ENCODE results near the gene MITF. TPM values are rescaled to one million over a fixed set of nuclear protein-coding genes. Genes with fewer than 3 reads are reported as not detected.
A peak's percentile ranks its signal among the peaks of the same experiment; 100 is the strongest.
"Not testable (repeated sequence)": the region's sequence is repeated elsewhere in the genome, so short reads cannot be mapped to it uniquely, and the experiment has no call there.

Gene MITF
- total RNA-seq, 1 experiment from 2014 or later, result 4.3 TPM

GRCh38 chr3:69914395-69914794 is 175.1 kb downstream of the MITF start:
- H3K27ac Mint-ChIP-seq (ENCODE audit: unreplicated experiment), result no peak overlapping the region
- intact Hi-C loops (cut with micrococcal nuclease; ENCODE audit: unreplicated experiment), result no loop called here
- ChIA-PET POLR2A (no interaction called here), CTCF (no interaction called here)
- H3K4me1 Mint-ChIP-seq (ENCODE audit: low read depth, unreplicated experiment), result no peaks in the 10 kb centered on the region
- DNase-seq, result no peak
- TF ChIP-seq CTCF (IDR thresholded peaks at IDR 0.05; ENCODE audit: insufficient read depth in 1 of 2, low read depth in 1 of 2, low read length in 1 of 2, severe bottlenecking in 1 of 2, unreplicated experiment in 1 of 2), result no peak
- no peaks in the 10 kb centered on the region for H3K36me3 ChIP-seq (ENCODE audit: control insufficient read depth, insufficient read depth, low read length)
- peaks cover 3% of the 10 kb centered on the region for H3K9me3 Mint-ChIP-seq (ENCODE audit: unreplicated experiment)
- H3K4me3 ChIP-seq (ENCODE audit: low read depth, low read length), result no peak overlapping the region
- H3K4me1 ChIP-seq, result no peaks in the 10 kb centered on the region
- H3K4me3 Mint-ChIP-seq (ENCODE audit: unreplicated experiment), result no peak overlapping the region
- H3K27me3 Mint-ChIP-seq (ENCODE audit: insufficient read depth, unreplicated experiment), result no peaks in the 10 kb centered on the region
- H3K27me3 ChIP-seq (replicated peaks; ENCODE audit: control insufficient read depth, insufficient read depth, low read length), result no peaks in the 10 kb centered on the region
- no peaks in the 10 kb centered on the region for H3K36me3 Mint-ChIP-seq (ENCODE audit: insufficient read depth, unreplicated experiment)
- BruUV-seq (replicated peaks), result no TSS peak
- no peaks in the 10 kb centered on the region; the same call in 1 of the 2 replicates for H3K9me3 ChIP-seq

GRCh38 chr3:69915726-69916125 is 176.5 kb downstream of the MITF start:
- Histone ChIP-seq H3K4me3 (ENCODE audit: low read depth, low read length) (no peak overlapping the region), H3K4me1 (no peaks in the 10 kb centered on the region), H3K27me3 (replicated peaks; ENCODE audit: control insufficient read depth, insufficient read depth, low read length) (no peaks in the 10 kb centered on the region), H3K9me3 (no peaks in the 10 kb centered on the region; the same call in 1 of the 2 replicates), H3K36me3 (ENCODE audit: control insufficient read depth, insufficient read depth, low read length) (no peaks in the 10 kb centered on the region)
- ChIA-PET POLR2A (no interaction called here), CTCF (no interaction called here)
- no peak for TF ChIP-seq CTCF (IDR thresholded peaks at IDR 0.05; ENCODE audit: insufficient read depth in 1 of 2, low read depth in 1 of 2, low read length in 1 of 2, severe bottlenecking in 1 of 2, unreplicated experiment in 1 of 2)
- Mint-ChIP-seq H3K27ac (ENCODE audit: unreplicated experiment) (no peak overlapping the region), H3K9me3 (ENCODE audit: unreplicated experiment) (no peaks in the 10 kb centered on the region), H3K4me1 (ENCODE audit: low read depth, unreplicated experiment) (no peaks in the 10 kb centered on the region), H3K4me3 (ENCODE audit: unreplicated experiment) (no peak overlapping the region), H3K36me3 (ENCODE audit: insufficient read depth, unreplicated experiment) (no peaks in the 10 kb centered on the region), H3K27me3 (ENCODE audit: insufficient read depth, unreplicated experiment) (no peaks in the 10 kb centered on the region)
- intact Hi-C loops (cut with micrococcal nuclease; ENCODE audit: unreplicated experiment), result no loop called here
- no peak for DNase-seq
- no TSS peak for BruUV-seq (replicated peaks)

GRCh38 chr3:69920009-69920408 is 180.7 kb downstream of the MITF start:
- intact Hi-C loops (cut with micrococcal nuclease; ENCODE audit: unreplicated experiment); POLR2A ChIA-PET; BruUV-seq (replicated peaks); H3K27me3 ChIP-seq (replicated peaks; ENCODE audit: control insufficient read depth, insufficient read depth, low read length); CTCF ChIA-PET; H3K36me3 Mint-ChIP-seq (ENCODE audit: insufficient read depth, unreplicated experiment); H3K4me1 ChIP-seq; H3K4me3 Mint-ChIP-seq (ENCODE audit: unreplicated experiment); H3K36me3 ChIP-seq (ENCODE audit: control insufficient read depth, insufficient read depth, low read length); H3K27me3 Mint-ChIP-seq (ENCODE audit: insufficient read depth, unreplicated experiment); H3K4me3 ChIP-seq (ENCODE audit: low read depth, low read length); H3K9me3 ChIP-seq; H3K4me1 Mint-ChIP-seq (ENCODE audit: low read depth, unreplicated experiment); H3K9me3 Mint-ChIP-seq (ENCODE audit: unreplicated experiment); H3K27ac Mint-ChIP-seq (ENCODE audit: unreplicated experiment): not testable (repeated sequence)
- peak in 1 of 2 experiments; percentile 1 for DNase-seq
- peak; percentile 12 to 43 for TF ChIP-seq CTCF (IDR thresholded peaks at IDR 0.05; ENCODE audit: insufficient read depth in 1 of 2, low read depth in 1 of 2, low read length in 1 of 2, severe bottlenecking in 1 of 2, unreplicated experiment in 1 of 2)

Measured in Caco-2 (cell line).